GM12878 (cell line): ENCODE data around the gene GNG10. TPM values are rescaled to one million over a fixed set of nuclear protein-coding genes. Genes with fewer than 3 reads are reported as not detected.

ENCODE experiments used
- ATAC-seq: fragments of 200-7000 bp; cut with Tn5 transposase; 3 replicates; pipeline ENCODE4 v1.9.1; 2020; ENCODE audit warnings: mild to moderate bottlenecking, moderate library complexity
- BruUV-seq: library from RNA; stranded (reverse); fragments of 400-500 nt; replicated peaks from 2 replicates; lab custom pipeline; 2021; lab: Mats Ljungman, UMichigan
- CTCF ChIA-PET: fragments of 300-600 bp; sonication (Branson Sonifier 250); formaldehyde crosslinking; extraction: SDS; loops from one replicate; lab custom pipeline; 2021; ENCODE audit warnings: inconsistent platforms; lab: Yijun Ruan, JAX
- POLR2A ChIA-PET: fragments of 350-600 bp; formaldehyde crosslinking; extraction: SDS; loops from one replicate; lab custom pipeline; 2021; ENCODE audit warnings: inconsistent platforms; lab: Charles Lee
- RAD21 ChIA-PET: fragments of 300-600 bp; sonication (Branson Sonifier 250); formaldehyde crosslinking; loops from one replicate; lab custom pipeline; 2023; ENCODE audit warnings: antibody characterized with exemption; ENCODE audit not compliant: unreplicated experiment; lab: Charles Lee
- SMC1A ChIA-PET: fragments of 300-600 bp; sonication (Branson Sonifier 250); formaldehyde crosslinking; loops from one replicate; lab custom pipeline; 2023; ENCODE audit not compliant: unreplicated experiment, uncharacterized antibody; lab: Charles Lee
- DNase-seq: peaks from one replicate; pipeline ENCODE4 v3.0.0-alpha.2; 2011; ENCODE audit warnings: low read depth, low spot score
- FAIRE-seq: peaks from 3 replicates; lab custom pipeline; 2011; peaks lifted over from hg19 to GRCh38; lab: Jason Lieb, UNC
- H2AFZ ChIP-seq: 2 replicates; pipeline ENCODE4 v1.6.0; 2011; ENCODE audit warnings: low read depth, low read length, control low read depth; ENCODE audit not compliant: control insufficient read depth
- H3K27ac ChIP-seq: 2 replicates; pipeline ENCODE4 v1.5.1; 2011; ENCODE audit warnings: control low read depth; ENCODE audit not compliant: control insufficient read depth, insufficient read depth
- H3K27me3 ChIP-seq, 2 experiments: replicated peaks in 1 of 2; 2 replicates each; pipeline versions ENCODE4 v1.6.0 to v1.6.1; 2011; ENCODE audit warnings: low read length in 1 of 2; ENCODE audit not compliant: control insufficient read depth in 2 of 2, insufficient read depth in 2 of 2
- H3K36me3 ChIP-seq, 2 experiments: 2 replicates each; pipeline ENCODE4 v1.5.1; 2011; ENCODE audit warnings: low read length in 1 of 2; ENCODE audit not compliant: control insufficient read depth in 2 of 2, insufficient read depth in 2 of 2
- H3K4me1 ChIP-seq: 2 replicates; pipeline ENCODE4 v1.6.1; 2011; ENCODE audit warnings: mild to moderate bottlenecking, low read length, moderate library complexity, mixed read lengths; ENCODE audit not compliant: control insufficient read depth, insufficient read depth
- H3K4me2 ChIP-seq: 2 replicates; pipeline ENCODE4 v1.6.0; 2011; ENCODE audit warnings: control low read depth; ENCODE audit not compliant: control insufficient read depth, insufficient read depth
- H3K4me3 ChIP-seq: fragments of 200-600 bp; sonication (generic); 2 replicates; pipeline ENCODE4 v1.5.1; 2016
- H3K79me2 ChIP-seq: 2 replicates; pipeline ENCODE4 v1.6.0; 2011; ENCODE audit warnings: low read length; ENCODE audit not compliant: control insufficient read depth, insufficient read depth
- H3K9ac ChIP-seq: 2 replicates; pipeline ENCODE4 v1.8.0; 2011; ENCODE audit warnings: low read length, control low read depth, mixed read lengths; ENCODE audit not compliant: control insufficient read depth, insufficient read depth
- H3K9me3 ChIP-seq: replicated peaks from 3 replicates; pipeline ENCODE4 v1.5.1; 2011; ENCODE audit warnings: mild to moderate bottlenecking, low read length; ENCODE audit not compliant: control insufficient read depth, insufficient read depth
- H4K20me1 ChIP-seq: 2 replicates; pipeline ENCODE4 v1.6.0; 2011; ENCODE audit not compliant: control insufficient read depth, insufficient read depth
- CBX5 ChIP-seq: sonication (generic); IDR thresholded peaks from 2 replicates; pipeline ENCODE4 v1.6.1; 2016; ENCODE audit warnings: low read depth, moderate library complexity, mild to moderate bottlenecking, inconsistent platforms
- CHD2 ChIP-seq: IDR thresholded peaks from 2 replicates; pipeline ENCODE4 v1.6.1; 2011; ENCODE audit warnings: low read depth, low read length, improper control_type of control experiment, borderline replicate concordance
- CREM ChIP-seq: IDR thresholded peaks from 2 replicates; pipeline ENCODE4 v1.6.1; 2014; ENCODE audit warnings: antibody characterized with exemption, low read depth
- CUX1 ChIP-seq: IDR thresholded peaks from 2 replicates; pipeline ENCODE4 v1.6.1; 2012; ENCODE audit warnings: improper control_type of control experiment, low read depth, low read length; ENCODE audit not compliant: insufficient replicate concordance
- DPF2 ChIP-seq: fragments of 450-650 bp; IDR thresholded peaks from 2 replicates; pipeline ENCODE4 v1.6.1; 2017; ENCODE audit warnings: mild to moderate bottlenecking
- ESRRA ChIP-seq: IDR thresholded peaks from 2 replicates; pipeline ENCODE4 v1.6.1; 2012; ENCODE audit warnings: mild to moderate bottlenecking, low read length, improper control_type of control experiment
- FOXK2 ChIP-seq: fragments of 450-650 bp; IDR thresholded peaks from 2 replicates; pipeline ENCODE4 v1.6.1; 2017; ENCODE audit warnings: mild to moderate bottlenecking, moderate library complexity
- IKZF1 ChIP-seq: fragments of 450-650 bp; conservative IDR thresholded peaks from 2 replicates; pipeline ENCODE4 v1.6.1; 2017; ENCODE audit warnings: antibody characterized with exemption, mild to moderate bottlenecking
- NBN ChIP-seq: fragments of 450-650 bp; IDR thresholded peaks from 2 replicates; pipeline ENCODE4 v1.6.1; 2016
- NFYB ChIP-seq: IDR thresholded peaks from 2 replicates; pipeline ENCODE4 v1.6.1; 2011; ENCODE audit warnings: low read depth, mild to moderate bottlenecking, low read length, improper control_type of control experiment, moderate library complexity; ENCODE audit not compliant: insufficient read depth
- POLR2A ChIP-seq: IDR thresholded peaks from 2 replicates; pipeline ENCODE4 v1.6.1; 2011; ENCODE audit warnings: low read depth, mild to moderate bottlenecking, low read length
- POU2F2 ChIP-seq: IDR thresholded peaks from 3 replicates; pipeline ENCODE4 v1.6.1; 2011; ENCODE audit warnings: low read depth, mild to moderate bottlenecking, low read length, borderline replicate concordance
- RAD51 ChIP-seq: fragments of 450-650 bp; IDR thresholded peaks from 2 replicates; pipeline ENCODE4 v1.6.1; 2016; ENCODE audit warnings: moderate library complexity, mild to moderate bottlenecking, inconsistent platforms
- SMC3 ChIP-seq: IDR thresholded peaks from 2 replicates; pipeline ENCODE4 v1.6.1; 2011; ENCODE audit warnings: low read length, improper control_type of control experiment, borderline replicate concordance
- SUZ12 ChIP-seq: fragments of 200-600 bp; sonication (generic); IDR thresholded peaks from one replicate; pipeline ENCODE4 v1.6.1; 2018; ENCODE audit warnings: antibody characterized with exemption, mild to moderate bottlenecking; ENCODE audit not compliant: unreplicated experiment
- TAF1 ChIP-seq: IDR thresholded peaks from 2 replicates; pipeline ENCODE4 v1.6.1; 2011; ENCODE audit warnings: mild to moderate bottlenecking, low read depth, low read length, borderline replicate concordance
- TCF12 ChIP-seq: IDR thresholded peaks from 2 replicates; pipeline ENCODE4 v1.6.1; 2011; ENCODE audit warnings: low read depth, mild to moderate bottlenecking, low read length
- YY1 ChIP-seq: IDR thresholded peaks from 2 replicates; pipeline ENCODE4 v1.6.1; 2011; ENCODE audit warnings: low read depth, mild to moderate bottlenecking, low read length
- ZBTB11 ChIP-seq: fragments of 450-650 bp; formaldehyde crosslinking; IDR thresholded peaks from 2 replicates; pipeline ENCODE4 v1.5.0; 2022; ENCODE audit warnings: mild to moderate bottlenecking, missing genetic modification characterization
- WGBS: methylation state at CpG from one replicate; pipeline ENCODE4 v1.1.6; 2016; ENCODE audit warnings: low lambda C conversion rate; ENCODE audit not compliant: insufficient replicate concordance, insufficient coverage; ENCODE audit errors: missing lambda C conversion rate; 5-methylcytosine and 5-hydroxymethylcytosine counted together
- in situ Hi-C: fragments of 300-500 bp; cut with MboI; formaldehyde crosslinking; loops from 9 replicates; pipeline ENCODE4 v1.14.3; 2018; ENCODE audit warnings: mixed read lengths
- intact Hi-C: fragments of 100-400 bp; cut with micrococcal nuclease; formaldehyde crosslinking; loops from one replicate; pipeline ENCODE4 v1.14.2; 2022; ENCODE audit not compliant: unreplicated experiment
- polyA plus RNA-seq, 11 experiments: library from polyadenylated mRNA; depleted of rRNA in 4 of 11; unstranded in 6 of 11; stranded (reverse) in 5 of 11; fragments of >200 nt; fragmentation: Nextera tagmentation in 4 of 11; fragmentation: Illumina TruSeq in 1 of 11; extraction: Ambion mirVana in 4 of 11; extraction: Trizol in 1 of 11; gene quantifications; 1 replicate in 1 of 11; 2 replicates in 10 of 11; pipeline versions ENCODE4 v1.2.1 to v1.2.3, GENCODE V29; 2011 to 2016; ENCODE audit warnings: inconsistent platforms in 2 of 11, missing spikeins in 2 of 11, low read depth in 1 of 11
- total RNA-seq, 4 experiments: library from RNA; depleted of rRNA in 3 of 4; stranded (reverse); fragments of >200 nt in 3 of 4; fragmentation: Illumina TruSeq in 1 of 4; extraction: Trizol in 1 of 4; gene quantifications; 2 replicates each; pipeline versions ENCODE4 v1.2.1 to v1.2.3, GENCODE V29; 2013 to 2021

The GNG10 gene
- total and polyA plus RNA-seq, 10 of the 15 experiments (the other 5 are each of a cell fraction or from before 2014, with no cell fraction given) = 12.0 to 28.2 (median 22.7) TPM

- peaks cover 0 to 9% of the 10 kb centered on the region in 2 experiments; a peak in 1 of 4 replicates for H3K36me3 ChIP-seq
- no peak overlapping the region for H3K4me3 ChIP-seq
- intact Hi-C loops (no loop called here), in situ Hi-C loops (no loop called here)
- H3K27ac ChIP-seq = no peak overlapping the region
- H3K9me3 ChIP-seq = no peaks in the 10 kb centered on the region
- H3K4me2 ChIP-seq = no peak overlapping the region
- DNase-seq (no peak), ATAC-seq (no peak), FAIRE-seq (no peak)
- POLR2A ChIA-PET = no interaction called here
- BruUV-seq = no TSS peak
- SMC1A ChIA-PET = interaction anchor here (0.9 kb wide), 1 partner anchor 36 kb away, joined by 3 read pairs; no protein-coding TSS in a partner anchor
- H3K9ac ChIP-seq = no peak overlapping the region
- no peaks in the 10 kb centered on the region; the same call in 1 of the 2 replicates for H3K79me2 ChIP-seq
- 95% methylated on average over 6 of the region's 6 CpGs for WGBS
- H3K4me1 ChIP-seq = no peaks in the 10 kb centered on the region
- H2AFZ ChIP-seq = no peak overlapping the region
- H4K20me1 ChIP-seq = no peaks in the 10 kb centered on the region
- RAD21 ChIA-PET = no interaction called here
- H3K27me3 ChIP-seq = no peaks in the 10 kb centered on the region
- CTCF ChIA-PET = no interaction called here
- no peak for TF ChIP-seq RAD51
- TF ChIP-seq SMC3 = no peak
- TF ChIP-seq CUX1 = no peak
- no peak for TF ChIP-seq ZBTB11
- TF ChIP-seq DPF2 = no peak
- TF ChIP-seq ESRRA = no peak
- no peak for TF ChIP-seq POLR2A
- no peak for TF ChIP-seq FOXK2
- no peak for TF ChIP-seq TCF12
- no peak for TF ChIP-seq CHD2
- no peak for TF ChIP-seq TAF1
- TF ChIP-seq SUZ12 = no peak
- TF ChIP-seq IKZF1 = no peak
- no peak for TF ChIP-seq NBN
- TF ChIP-seq NFYB = no peak
- TF ChIP-seq YY1 = no peak
- TF ChIP-seq CBX5 = no peak
- TF ChIP-seq CREM = no peak
- no peak for TF ChIP-seq POU2F2
These were observed 4.4 kb upstream of the GNG10 start for GRCh38 chr9:111657051-111657450.
